PC-3 (cell line): ENCODE measurements around the gene TNFRSF1B. TPM values are rescaled to one million over a fixed set of nuclear protein-coding genes. Genes with fewer than 3 reads are reported as not detected.

Source experiments
- ATAC-seq: fragments of 200-7000 bp; cut with Tn5 transposase; 2 replicates; pipeline ENCODE4 v1.9.1; 2020; ENCODE audit warnings: mild to moderate bottlenecking, moderate library complexity
- BruUV-seq: library from RNA; stranded (reverse); fragments of 400-500 nt; replicated peaks from 2 replicates; lab custom pipeline; 2021; lab: Mats Ljungman, UMichigan
- CTCF ChIA-PET: fragments of 300-600 bp; sonication (Branson Sonifier 250); formaldehyde crosslinking; loops from one replicate; lab custom pipeline; 2022; ENCODE audit warnings: antibody characterized with exemption; lab: Charles Lee
- POLR2A ChIA-PET: fragments of 300-600 bp; sonication (Branson Sonifier 250); formaldehyde crosslinking; loops from one replicate; lab custom pipeline; 2022; ENCODE audit warnings: antibody characterized with exemption; ENCODE audit not compliant: unreplicated experiment; lab: Charles Lee
- DNase-seq: peaks from one replicate; pipeline ENCODE4 v3.0.0-alpha.2; 2015
- H2AFZ ChIP-seq: fragments of 300-600 bp; sonication (generic); 2 replicates; pipeline ENCODE4 v1.6.0; 2016; ENCODE audit warnings: antibody characterized with exemption, low read length
- H3F3A ChIP-seq: fragments of 300-600 bp; sonication (generic); one replicate; pipeline ENCODE4 v1.6.0; 2017; ENCODE audit warnings: antibody characterized with exemption, low read length, control low read depth, mild to moderate bottlenecking; ENCODE audit not compliant: unreplicated experiment
- H3K27ac ChIP-seq: fragments of 300-600 bp; sonication (generic); 2 replicates; pipeline ENCODE4 v1.5.1; 2016; ENCODE audit warnings: mild to moderate bottlenecking, low read length
- H3K27me3 ChIP-seq: fragments of 300-600 bp; sonication (generic); 2 replicates; pipeline ENCODE4 v1.6.1; 2016; ENCODE audit warnings: low read length, mixed read lengths
- H3K36me3 ChIP-seq: fragments of 300-600 bp; sonication (generic); 2 replicates; pipeline ENCODE4 v1.6.1; 2016; ENCODE audit warnings: low read depth, mixed run types, low read length, mixed read lengths
- H3K4me1 ChIP-seq: fragments of 300-600 bp; sonication (generic); 2 replicates; pipeline ENCODE4 v1.5.1; 2016; ENCODE audit warnings: low read length; ENCODE audit not compliant: insufficient read depth
- H3K4me2 ChIP-seq: fragments of 300-600 bp; sonication (generic); 2 replicates; pipeline ENCODE4 v1.6.0; 2016; ENCODE audit warnings: low read length
- H3K4me3 ChIP-seq: fragments of 300-600 bp; sonication (generic); 2 replicates; pipeline ENCODE4 v1.5.1; 2016; ENCODE audit warnings: mild to moderate bottlenecking, low read length, mixed read lengths
- H3K79me2 ChIP-seq: fragments of 300-600 bp; sonication (generic); 2 replicates; pipeline ENCODE4 v1.6.1; 2017; ENCODE audit warnings: low read length, mixed read lengths
- H3K9ac ChIP-seq: fragments of 300-600 bp; sonication (generic); 2 replicates; pipeline ENCODE4 v1.6.0; 2016; ENCODE audit warnings: mild to moderate bottlenecking, low read length
- H3K9me2 ChIP-seq: fragments of 300-600 bp; sonication (generic); replicated peaks from 2 replicates; pipeline ENCODE4 v1.6.1; 2016; ENCODE audit warnings: mixed run types, low read length, mixed read lengths
- H3K9me3 ChIP-seq: fragments of 300-600 bp; sonication (generic); 2 replicates; pipeline ENCODE4 v1.6.1; 2016; ENCODE audit warnings: low read length, mixed read lengths
- H4K20me1 ChIP-seq: fragments of 300-600 bp; sonication (generic); 2 replicates; pipeline ENCODE4 v1.6.1; 2016; ENCODE audit warnings: low read length, mixed read lengths
- CTCF ChIP-seq: fragments of 300-600 bp; sonication (generic); conservative IDR thresholded peaks from 2 replicates; pipeline ENCODE4 v1.5.1; 2017; ENCODE audit warnings: antibody characterized with exemption, low read depth, mild to moderate bottlenecking, low read length
- EZH2 ChIP-seq: fragments of 300-600 bp; sonication (generic); IDR thresholded peaks from one replicate; pipeline ENCODE4 v1.6.1; 2017; ENCODE audit warnings: antibody characterized with exemption, mild to moderate bottlenecking, low read length; ENCODE audit not compliant: unreplicated experiment
- EZH2phosphoT487 ChIP-seq: fragments of 300-600 bp; sonication (generic); IDR thresholded peaks from 2 replicates; pipeline ENCODE4 v1.6.1; 2018; ENCODE audit warnings: mild to moderate bottlenecking, antibody characterized with exemption, low read length, borderline replicate concordance
- intact Hi-C: fragments of 100-400 bp; cut with micrococcal nuclease; formaldehyde crosslinking; loops from 2 replicates; pipeline ENCODE4 v1.9.0; 2023
- total RNA-seq: library from RNA; depleted of rRNA; stranded (reverse); fragments of >200 nt; gene quantifications from 2 replicates; pipeline ENCODE4 v1.2.3, GENCODE V29; 2014

TNFRSF1B gene
- total RNA-seq, 1 experiment from 2014 or later: 1.3 TPM

- H2AFZ ChIP-seq: no peak overlapping the region
- no peaks in the 10 kb centered on the region for H4K20me1 ChIP-seq
- no peaks in the 10 kb centered on the region for H3K9me2 ChIP-seq
- POLR2A ChIA-PET: no interaction called here
- no peaks in the 10 kb centered on the region for H3F3A ChIP-seq
- no peaks in the 10 kb centered on the region for H3K36me3 ChIP-seq
- intact Hi-C loops: no loop called here
- BruUV-seq: no TSS peak
- CTCF ChIA-PET: no interaction called here
- ATAC-seq (no peak), DNase-seq (no peak)
- H3K4me2 ChIP-seq: no peak overlapping the region
- H3K27ac ChIP-seq: no peak overlapping the region
- H3K4me1 ChIP-seq: no peaks in the 10 kb centered on the region
- no peaks in the 10 kb centered on the region for H3K9me3 ChIP-seq
- no peak overlapping the region for H3K9ac ChIP-seq
- H3K4me3 ChIP-seq: no peak overlapping the region
- TF ChIP-seq EZH2phosphoT487: no peak
- no peak for TF ChIP-seq EZH2
- TF ChIP-seq CTCF: no peak
- H3K27me3 ChIP-seq: no peaks in the 10 kb centered on the region
- H3K79me2 ChIP-seq: no peaks in the 10 kb centered on the region
These were observed 4.6 kb downstream of the TNFRSF1B start for GRCh38 chr1:12171206-12172041.

DNA sequence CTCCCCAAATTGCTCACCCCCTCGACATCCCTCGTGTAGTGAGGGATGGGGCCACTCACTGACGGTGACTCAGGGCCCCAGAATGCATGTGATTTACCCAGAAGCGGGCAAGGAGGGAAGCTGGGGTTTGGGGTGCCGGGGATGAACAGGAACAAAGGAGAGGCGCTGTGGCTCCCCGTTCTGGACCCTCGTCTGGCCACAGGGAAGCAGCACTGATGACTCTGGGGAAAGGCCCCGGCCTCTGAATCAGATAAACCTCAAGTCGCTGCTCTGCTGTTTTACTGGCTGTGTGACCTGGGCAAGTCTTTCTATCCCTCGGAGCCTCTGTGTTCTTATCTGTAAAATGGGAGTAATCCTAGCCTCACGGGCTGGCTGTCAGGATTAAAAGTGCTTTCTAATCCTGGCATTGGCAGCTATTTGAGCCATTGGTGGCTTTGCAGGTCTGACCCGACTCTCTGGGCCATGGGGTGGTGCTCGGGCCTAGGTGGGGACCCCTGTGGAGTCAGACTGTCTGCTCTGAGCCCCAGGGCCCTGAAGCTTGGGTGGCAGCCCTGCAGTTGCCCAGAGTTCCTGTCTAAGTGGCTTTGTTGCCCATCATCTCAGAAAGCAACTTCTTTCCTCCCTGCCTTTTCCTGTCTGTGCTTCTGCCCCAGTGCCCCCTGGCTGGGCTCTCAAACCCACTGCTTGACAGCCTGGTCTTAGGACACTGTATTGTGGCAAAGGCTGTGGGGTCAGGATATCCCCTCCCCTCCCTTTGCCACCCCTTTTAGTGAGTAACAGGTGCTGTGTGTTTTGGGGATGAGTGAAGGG, 5.5 kb downstream of the TNFRSF1B start:
- ATAC-seq: no peak
- no peaks in the 10 kb centered on the region for H3K4me1 ChIP-seq
- ChIA-PET CTCF (no interaction called here), POLR2A (no interaction called here)
- no peak overlapping the region for H3K4me3 ChIP-seq
- no peaks in the 10 kb centered on the region for H3K27me3 ChIP-seq
- no peaks in the 10 kb centered on the region for H3F3A ChIP-seq
- no peak overlapping the region for H2AFZ ChIP-seq
- no peak overlapping the region for H3K27ac ChIP-seq
- no peaks in the 10 kb centered on the region for H3K79me2 ChIP-seq
- TF ChIP-seq EZH2phosphoT487: no peak
- no peak for TF ChIP-seq EZH2
- TF ChIP-seq CTCF: no peak
- no peak for DNase-seq
- BruUV-seq: no TSS peak
- H3K9me3 ChIP-seq: no peaks in the 10 kb centered on the region
- no peaks in the 10 kb centered on the region for H4K20me1 ChIP-seq
- H3K9ac ChIP-seq: no peak overlapping the region
- no peaks in the 10 kb centered on the region for H3K9me2 ChIP-seq
- no peaks in the 10 kb centered on the region for H3K36me3 ChIP-seq
- H3K4me2 ChIP-seq: no peak overlapping the region
- intact Hi-C loops: no loop called here
